Measurements from ENCODE around the gene ZMIZ1.

The ZMIZ1 gene

GRCh38 chr10:79163666-79163975 lies 94.9 kb downstream of the ZMIZ1 start:
- Mint-ChIP-seq H3K4me1 (ENCODE audit: low read depth) (peaks cover 40% of the 10 kb centered on the region), H3K27ac (no peak overlapping the region), H3K27me3 (no peaks in the 10 kb centered on the region), H3K9me3 (no peaks in the 10 kb centered on the region), H3K36me3 (ENCODE audit: low read depth) (peaks cover 77% of the 10 kb centered on the region), H3K4me3 (no peak overlapping the region)
- intact Hi-C loops (cut with micrococcal nuclease) = no loop called here

GRCh38 chr10:79164075-79164474 lies 95.3 kb downstream of the ZMIZ1 start:
- peaks cover 36% of the 10 kb centered on the region for H3K4me1 Mint-ChIP-seq (ENCODE audit: low read depth)
- intact Hi-C loops (cut with micrococcal nuclease) = no loop called here
- H3K9me3 Mint-ChIP-seq = no peaks in the 10 kb centered on the region
- H3K4me3 Mint-ChIP-seq = no peak overlapping the region
- H3K27ac Mint-ChIP-seq = no peak overlapping the region
- H3K36me3 Mint-ChIP-seq (ENCODE audit: low read depth) = peaks cover 79% of the 10 kb centered on the region
- H3K27me3 Mint-ChIP-seq = no peaks in the 10 kb centered on the region

GRCh38 chr10:79165070-79165778 lies 96.5 kb downstream of the ZMIZ1 start:
- Mint-ChIP-seq H3K4me1 (ENCODE audit: low read depth) (peaks cover 25% of the 10 kb centered on the region), H3K4me3 (no peak overlapping the region), H3K36me3 (ENCODE audit: low read depth) (peaks cover 90% of the 10 kb centered on the region), H3K27ac (no peak overlapping the region), H3K27me3 (no peaks in the 10 kb centered on the region), H3K9me3 (no peaks in the 10 kb centered on the region)
- intact Hi-C loops (cut with micrococcal nuclease) = no loop called here

GRCh38 chr10:79166312-79166721 lies 97.6 kb downstream of the ZMIZ1 start:
- intact Hi-C loops (cut with micrococcal nuclease) = no loop called here
- Mint-ChIP-seq H3K9me3 (no peaks in the 10 kb centered on the region), H3K27me3 (no peaks in the 10 kb centered on the region), H3K4me1 (ENCODE audit: low read depth) (peaks cover 21% of the 10 kb centered on the region), H3K4me3 (no peak overlapping the region), H3K36me3 (ENCODE audit: low read depth) (peaks cover 93% of the 10 kb centered on the region), H3K27ac (peak overlapping the region; percentile 5)

GRCh38 chr10:79166741-79167140 lies 98.0 kb downstream of the ZMIZ1 start:
- intact Hi-C loops (cut with micrococcal nuclease) = no loop called here
- Mint-ChIP-seq H3K27ac (no peak overlapping the region), H3K27me3 (no peaks in the 10 kb centered on the region), H3K9me3 (no peaks in the 10 kb centered on the region), H3K36me3 (ENCODE audit: low read depth) (peaks cover 93% of the 10 kb centered on the region), H3K4me3 (no peak overlapping the region), H3K4me1 (ENCODE audit: low read depth) (peaks cover 19% of the 10 kb centered on the region)

GRCh38 chr10:79167537-79167936 lies 98.8 kb downstream of the ZMIZ1 start:
- intact Hi-C loops (cut with micrococcal nuclease) = no loop called here
- Mint-ChIP-seq H3K4me3 (no peak overlapping the region), H3K9me3 (no peaks in the 10 kb centered on the region), H3K27ac (no peak overlapping the region), H3K36me3 (ENCODE audit: low read depth) (peaks cover 87% of the 10 kb centered on the region), H3K4me1 (ENCODE audit: low read depth) (peaks cover 19% of the 10 kb centered on the region), H3K27me3 (no peaks in the 10 kb centered on the region)

GRCh38 chr10:79168210-79168609 lies 99.4 kb downstream of the ZMIZ1 start:
- H3K27ac Mint-ChIP-seq = no peak overlapping the region
- H3K9me3 Mint-ChIP-seq = no peaks in the 10 kb centered on the region
- no peak overlapping the region for H3K4me3 Mint-ChIP-seq
- H3K36me3 Mint-ChIP-seq (ENCODE audit: low read depth) = peaks cover 80% of the 10 kb centered on the region
- no peaks in the 10 kb centered on the region for H3K27me3 Mint-ChIP-seq
- intact Hi-C loops (cut with micrococcal nuclease) = no loop called here
- H3K4me1 Mint-ChIP-seq (ENCODE audit: low read depth) = peaks cover 13% of the 10 kb centered on the region

GRCh38 chr10:79170226-79170752 lies 101.5 kb downstream of the ZMIZ1 start:
- no peaks in the 10 kb centered on the region for H3K27me3 Mint-ChIP-seq
- no peak overlapping the region for H3K4me3 Mint-ChIP-seq
- no peak overlapping the region for H3K27ac Mint-ChIP-seq
- H3K4me1 Mint-ChIP-seq (ENCODE audit: low read depth) = peaks cover 13% of the 10 kb centered on the region
- no peaks in the 10 kb centered on the region for H3K9me3 Mint-ChIP-seq
- intact Hi-C loops (cut with micrococcal nuclease) = no loop called here
- peaks cover 85% of the 10 kb centered on the region for H3K36me3 Mint-ChIP-seq (ENCODE audit: low read depth)

GRCh38 chr10:79170993-79171392 lies 102.2 kb downstream of the ZMIZ1 start:
- no peaks in the 10 kb centered on the region for H3K27me3 Mint-ChIP-seq
- peaks cover 84% of the 10 kb centered on the region for H3K36me3 Mint-ChIP-seq (ENCODE audit: low read depth)
- H3K9me3 Mint-ChIP-seq = no peaks in the 10 kb centered on the region
- peaks cover 20% of the 10 kb centered on the region for H3K4me1 Mint-ChIP-seq (ENCODE audit: low read depth)
- H3K27ac Mint-ChIP-seq = no peak overlapping the region
- intact Hi-C loops (cut with micrococcal nuclease) = no loop called here
- H3K4me3 Mint-ChIP-seq = no peak overlapping the region

- peaks cover 25% of the 10 kb centered on the region for H3K4me1 Mint-ChIP-seq (ENCODE audit: low read depth)
- no peaks in the 10 kb centered on the region for H3K27me3 Mint-ChIP-seq
- H3K36me3 Mint-ChIP-seq (ENCODE audit: low read depth) = peaks cover 83% of the 10 kb centered on the region
- H3K9me3 Mint-ChIP-seq = no peaks in the 10 kb centered on the region
- H3K27ac Mint-ChIP-seq = no peak overlapping the region
- intact Hi-C loops (cut with micrococcal nuclease) = no loop called here
- no peak overlapping the region for H3K4me3 Mint-ChIP-seq
Measured at GRCh38 chr10:79171504-79171903, 102.7 kb downstream of the ZMIZ1 start.

- no peak overlapping the region for H3K27ac Mint-ChIP-seq
- H3K27me3 Mint-ChIP-seq = no peaks in the 10 kb centered on the region
- intact Hi-C loops (cut with micrococcal nuclease) = no loop called here
- no peak overlapping the region for H3K4me3 Mint-ChIP-seq
- peaks cover 38% of the 10 kb centered on the region for H3K4me1 Mint-ChIP-seq (ENCODE audit: low read depth)
- H3K9me3 Mint-ChIP-seq = no peaks in the 10 kb centered on the region
- peaks cover 83% of the 10 kb centered on the region for H3K36me3 Mint-ChIP-seq (ENCODE audit: low read depth)
Measured at GRCh38 chr10:79172881-79173280, 104.1 kb downstream of the ZMIZ1 start.

GRCh38 chr10:79173582-79174262 lies 105.0 kb downstream of the ZMIZ1 start:
- no peaks in the 10 kb centered on the region for H3K9me3 Mint-ChIP-seq
- intact Hi-C loops (cut with micrococcal nuclease) = no loop called here
- no peaks in the 10 kb centered on the region for H3K27me3 Mint-ChIP-seq
- H3K36me3 Mint-ChIP-seq (ENCODE audit: low read depth) = peaks cover 83% of the 10 kb centered on the region
- H3K27ac Mint-ChIP-seq = no peak overlapping the region
- peaks cover 47% of the 10 kb centered on the region for H3K4me1 Mint-ChIP-seq (ENCODE audit: low read depth)
- no peak overlapping the region for H3K4me3 Mint-ChIP-seq

GRCh38 chr10:79176052-79176501 lies 107.3 kb downstream of the ZMIZ1 start:
- H3K4me3 Mint-ChIP-seq = no peak overlapping the region
- intact Hi-C loops (cut with micrococcal nuclease) = no loop called here
- H3K9me3 Mint-ChIP-seq = no peaks in the 10 kb centered on the region
- peaks cover 78% of the 10 kb centered on the region for H3K36me3 Mint-ChIP-seq (ENCODE audit: low read depth)
- no peaks in the 10 kb centered on the region for H3K27me3 Mint-ChIP-seq
- H3K4me1 Mint-ChIP-seq (ENCODE audit: low read depth) = peaks cover 70% of the 10 kb centered on the region
- no peak overlapping the region for H3K27ac Mint-ChIP-seq

GRCh38 chr10:79176949-79177602 lies 108.3 kb downstream of the ZMIZ1 start:
- Mint-ChIP-seq H3K27me3 (no peaks in the 10 kb centered on the region), H3K36me3 (ENCODE audit: low read depth) (peaks cover 79% of the 10 kb centered on the region), H3K9me3 (no peaks in the 10 kb centered on the region), H3K27ac (no peak overlapping the region), H3K4me3 (no peak overlapping the region), H3K4me1 (ENCODE audit: low read depth) (peaks cover 80% of the 10 kb centered on the region)
- intact Hi-C loops (cut with micrococcal nuclease) = no loop called here

Data from dendritic cell treated with granulocyte-macrophage colony-stimulating factor and Interleukin-4, amounts not matched to agents 40 ng/mL and 50 ng/mL, for 4 days (primary cell).